Neural progenitor cell (in vitro differentiated cells): ENCODE data around the gene SIM2. TPM values are rescaled to one million over a fixed set of nuclear protein-coding genes. Genes with fewer than 3 reads are reported as not detected.

Source experiments
- DNase-seq: peaks from one replicate; pipeline ENCODE4 v3.0.0-alpha.2; 2016; ENCODE audit warnings: low spot score
- H2AFZ ChIP-seq: fragments of 200-600 bp; sonication (generic); replicated peaks from 2 replicates; pipeline ENCODE4 v1.6.1; 2016; ENCODE audit warnings: antibody characterized with exemption
- H3F3A ChIP-seq: fragments of 200-600 bp; sonication (generic); 2 replicates; pipeline ENCODE4 v1.6.1; 2016; ENCODE audit warnings: antibody characterized with exemption, low read depth
- H3K27ac ChIP-seq: fragments of 200-600 bp; sonication (generic); 2 replicates; pipeline ENCODE4 v1.5.1; 2016; ENCODE audit warnings: mild to moderate bottlenecking
- H3K27me3 ChIP-seq: fragments of 200-600 bp; sonication (generic); 2 replicates; pipeline ENCODE4 v1.6.1; 2016; ENCODE audit warnings: mild to moderate bottlenecking, moderate library complexity
- H3K36me3 ChIP-seq: fragments of 200-600 bp; sonication (generic); 2 replicates; pipeline ENCODE4 v1.5.1; 2016
- H3K4me1 ChIP-seq: fragments of 200-600 bp; sonication (generic); 2 replicates; pipeline ENCODE4 v1.6.1; 2016; ENCODE audit warnings: mixed run types
- H3K4me2 ChIP-seq: fragments of 200-600 bp; sonication (generic); 2 replicates; pipeline ENCODE4 v1.6.1; 2016
- H3K4me3 ChIP-seq: fragments of 200-600 bp; sonication (generic); 2 replicates; pipeline ENCODE4 v1.5.1; 2016
- H3K79me2 ChIP-seq: fragments of 200-600 bp; sonication (generic); 2 replicates; pipeline ENCODE4 v1.6.1; 2016; ENCODE audit warnings: low read depth
- H3K9ac ChIP-seq: fragments of 200-600 bp; sonication (generic); 2 replicates; pipeline ENCODE4 v1.6.1; 2016
- H3K9me3 ChIP-seq: fragments of 200-600 bp; sonication (generic); 2 replicates; pipeline ENCODE4 v1.5.1; 2016; ENCODE audit warnings: low read depth
- H4K20me1 ChIP-seq: fragments of 200-600 bp; sonication (generic); 2 replicates; pipeline ENCODE4 v1.6.1; 2016; ENCODE audit warnings: low read depth
- H3K27ac Mint-ChIP-seq: 3 replicates; pipeline ENCODE4 v1.8.0; 2021; ENCODE audit warnings: mixed read lengths
- H3K27me3 Mint-ChIP-seq: 2 replicates; pipeline ENCODE4 v1.8.0; 2022; ENCODE audit warnings: low read depth, mild to moderate bottlenecking, inconsistent platforms, moderate library complexity, mixed read lengths; ENCODE audit not compliant: insufficient read depth
- H3K36me3 Mint-ChIP-seq: 3 replicates; pipeline ENCODE4 v1.8.0; 2021; ENCODE audit warnings: mixed read lengths
- H3K4me1 Mint-ChIP-seq: 3 replicates; pipeline ENCODE4 v1.8.0; 2021; ENCODE audit warnings: mixed read lengths
- H3K4me3 Mint-ChIP-seq: 3 replicates; pipeline ENCODE4 v1.8.0; 2021; ENCODE audit warnings: mild to moderate bottlenecking, moderate library complexity, mixed read lengths
- H3K9me3 Mint-ChIP-seq: 3 replicates; pipeline ENCODE4 v1.8.0; 2020; ENCODE audit warnings: mixed read lengths
- CTCF ChIP-seq: fragments of 200-600 bp; sonication (generic); IDR thresholded peaks from 2 replicates; pipeline ENCODE4 v1.5.1; 2017; ENCODE audit warnings: antibody characterized with exemption, mild to moderate bottlenecking
- EZH2 ChIP-seq: fragments of 200-600 bp; sonication (generic); IDR thresholded peaks from 2 replicates; pipeline ENCODE4 v1.6.1; 2017; ENCODE audit warnings: antibody characterized with exemption, mild to moderate bottlenecking, moderate library complexity
- EZH2phosphoT487 ChIP-seq: fragments of 200-600 bp; sonication (generic); IDR thresholded peaks from 2 replicates; pipeline ENCODE4 v1.6.1; 2017; ENCODE audit warnings: antibody characterized with exemption
- total RNA-seq: library from RNA; depleted of rRNA; stranded (reverse); fragments of >200 nt; gene quantifications from 2 replicates; pipeline ENCODE4 v1.2.3, GENCODE V29; 2015; ENCODE audit warnings: low replicate concordance

SIM2 gene
- total RNA-seq, 1 donor from 2014 or later = not detected

DNA sequence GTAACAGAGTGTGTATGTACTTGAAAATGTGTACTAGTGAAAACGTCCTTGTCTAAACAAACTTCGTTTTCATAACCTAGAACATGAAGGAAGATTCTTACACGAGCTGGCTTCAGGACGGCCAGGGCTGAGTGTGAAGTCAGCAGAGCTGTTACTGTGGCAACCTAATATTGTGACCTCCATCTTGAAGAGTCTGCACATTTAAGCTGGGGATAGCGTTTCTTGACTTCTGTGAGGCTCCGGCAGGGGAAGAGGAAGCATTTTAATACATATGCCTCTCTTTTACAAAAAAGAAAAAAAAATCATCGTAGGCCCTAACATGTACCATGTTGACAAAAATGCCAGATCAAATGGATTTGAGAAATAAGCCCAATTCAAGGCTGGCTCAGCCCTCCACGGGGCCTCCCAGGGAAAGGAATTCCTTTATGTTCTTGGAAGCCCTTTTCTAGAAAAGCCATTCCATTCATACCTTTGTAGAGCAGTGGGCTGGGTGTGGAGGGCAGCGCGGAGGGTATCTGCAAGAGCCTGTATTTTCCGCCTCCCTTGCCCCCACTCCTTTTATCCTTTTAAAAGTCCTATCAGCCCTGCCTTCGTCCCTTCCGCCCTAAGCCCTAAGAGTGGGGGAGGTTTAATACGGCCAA is 51.1 kb downstream of the SIM2 start:
- peaks cover 71% of the 10 kb centered on the region for H3K4me1 Mint-ChIP-seq
- peaks cover 47% of the 10 kb centered on the region for H3F3A ChIP-seq
- peaks cover 35% of the 10 kb centered on the region for H3K27me3 ChIP-seq
- no peaks in the 10 kb centered on the region for H3K9me3 ChIP-seq
- peaks cover 2% of the 10 kb centered on the region for H3K36me3 Mint-ChIP-seq
- peak overlapping the region; percentile 91 for H3K27ac ChIP-seq
- no peak overlapping the region for H3K9ac ChIP-seq
- H3K79me2 ChIP-seq = no peaks in the 10 kb centered on the region
- no peaks in the 10 kb centered on the region for H4K20me1 ChIP-seq
- H2AFZ ChIP-seq = no peak overlapping the region
- peak overlapping the region; percentile 90 for H3K4me2 ChIP-seq
- peak overlapping the region; percentile 64 for H3K4me3 Mint-ChIP-seq
- no peaks in the 10 kb centered on the region for H3K36me3 ChIP-seq
- no peaks in the 10 kb centered on the region for H3K9me3 Mint-ChIP-seq
- peaks cover 70% of the 10 kb centered on the region for H3K4me1 ChIP-seq
- DNase-seq = peak; percentile 96
- H3K27me3 Mint-ChIP-seq = peaks cover 9% of the 10 kb centered on the region
- no peak for TF ChIP-seq EZH2phosphoT487
- no peak for TF ChIP-seq CTCF
- TF ChIP-seq EZH2 = no peak
- H3K4me3 ChIP-seq = peak overlapping the region; percentile 23
- peak overlapping the region; percentile 100 for H3K27ac Mint-ChIP-seq

GRCh38 chr21:36750576-36750959 is 51.7 kb downstream of the SIM2 start:
- peaks cover 4% of the 10 kb centered on the region for H3K36me3 Mint-ChIP-seq
- H3K79me2 ChIP-seq = no peaks in the 10 kb centered on the region
- H3K4me1 Mint-ChIP-seq = peaks cover 74% of the 10 kb centered on the region
- peaks cover 29% of the 10 kb centered on the region for H3K27me3 ChIP-seq
- no peaks in the 10 kb centered on the region for H3K9me3 ChIP-seq
- no peaks in the 10 kb centered on the region for H4K20me1 ChIP-seq
- no peak overlapping the region for H2AFZ ChIP-seq
- DNase-seq = no peak
- peak overlapping the region; percentile 91 for H3K27ac ChIP-seq
- H3K27ac Mint-ChIP-seq = peak overlapping the region; percentile 100
- H3K27me3 Mint-ChIP-seq = peaks cover 11% of the 10 kb centered on the region
- no peak for TF ChIP-seq CTCF
- no peak for TF ChIP-seq EZH2phosphoT487
- no peak for TF ChIP-seq EZH2
- H3K4me1 ChIP-seq = peaks cover 70% of the 10 kb centered on the region
- peak overlapping the region; percentile 16 for H3K4me3 ChIP-seq
- peaks cover 47% of the 10 kb centered on the region for H3F3A ChIP-seq
- H3K9ac ChIP-seq = no peak overlapping the region
- H3K4me3 Mint-ChIP-seq = peak overlapping the region; percentile 30
- peak overlapping the region; percentile 90 for H3K4me2 ChIP-seq
- no peaks in the 10 kb centered on the region for H3K9me3 Mint-ChIP-seq
- no peaks in the 10 kb centered on the region for H3K36me3 ChIP-seq

GRCh38 chr21:36751383-36751782 is 52.5 kb downstream of the SIM2 start:
- Histone ChIP-seq H2AFZ (peak overlapping the region; percentile 88), H3K27me3 (peaks cover 21% of the 10 kb centered on the region), H3K27ac (peak overlapping the region; percentile 91), H3K9ac (no peak overlapping the region), H3F3A (peaks cover 47% of the 10 kb centered on the region), H3K4me1 (peaks cover 70% of the 10 kb centered on the region), H3K4me2 (peak overlapping the region; percentile 90), H3K4me3 (no peak overlapping the region), H3K79me2 (no peaks in the 10 kb centered on the region), H4K20me1 (no peaks in the 10 kb centered on the region), H3K9me3 (no peaks in the 10 kb centered on the region), H3K36me3 (no peaks in the 10 kb centered on the region)
- Mint-ChIP-seq H3K36me3 (peaks cover 8% of the 10 kb centered on the region), H3K27me3 (peaks cover 12% of the 10 kb centered on the region), H3K4me3 (no peak overlapping the region), H3K9me3 (no peaks in the 10 kb centered on the region), H3K4me1 (peaks cover 77% of the 10 kb centered on the region), H3K27ac (peak overlapping the region; percentile 77)
- DNase-seq = no peak
- no peak for TF ChIP-seq CTCF
